Right forelimb (tissue), 1 donor: Measurements from ENCODE around the gene C6orf132.
"Not testable (repeated sequence)": the region's sequence is repeated elsewhere in the genome, so short reads cannot be mapped to it uniquely, and the experiment has no call there.

Experiments
- DNase-seq: peaks from one replicate; pipeline ENCODE4 v3.0.0-alpha.2; 2018

Gene C6orf132, protein sequence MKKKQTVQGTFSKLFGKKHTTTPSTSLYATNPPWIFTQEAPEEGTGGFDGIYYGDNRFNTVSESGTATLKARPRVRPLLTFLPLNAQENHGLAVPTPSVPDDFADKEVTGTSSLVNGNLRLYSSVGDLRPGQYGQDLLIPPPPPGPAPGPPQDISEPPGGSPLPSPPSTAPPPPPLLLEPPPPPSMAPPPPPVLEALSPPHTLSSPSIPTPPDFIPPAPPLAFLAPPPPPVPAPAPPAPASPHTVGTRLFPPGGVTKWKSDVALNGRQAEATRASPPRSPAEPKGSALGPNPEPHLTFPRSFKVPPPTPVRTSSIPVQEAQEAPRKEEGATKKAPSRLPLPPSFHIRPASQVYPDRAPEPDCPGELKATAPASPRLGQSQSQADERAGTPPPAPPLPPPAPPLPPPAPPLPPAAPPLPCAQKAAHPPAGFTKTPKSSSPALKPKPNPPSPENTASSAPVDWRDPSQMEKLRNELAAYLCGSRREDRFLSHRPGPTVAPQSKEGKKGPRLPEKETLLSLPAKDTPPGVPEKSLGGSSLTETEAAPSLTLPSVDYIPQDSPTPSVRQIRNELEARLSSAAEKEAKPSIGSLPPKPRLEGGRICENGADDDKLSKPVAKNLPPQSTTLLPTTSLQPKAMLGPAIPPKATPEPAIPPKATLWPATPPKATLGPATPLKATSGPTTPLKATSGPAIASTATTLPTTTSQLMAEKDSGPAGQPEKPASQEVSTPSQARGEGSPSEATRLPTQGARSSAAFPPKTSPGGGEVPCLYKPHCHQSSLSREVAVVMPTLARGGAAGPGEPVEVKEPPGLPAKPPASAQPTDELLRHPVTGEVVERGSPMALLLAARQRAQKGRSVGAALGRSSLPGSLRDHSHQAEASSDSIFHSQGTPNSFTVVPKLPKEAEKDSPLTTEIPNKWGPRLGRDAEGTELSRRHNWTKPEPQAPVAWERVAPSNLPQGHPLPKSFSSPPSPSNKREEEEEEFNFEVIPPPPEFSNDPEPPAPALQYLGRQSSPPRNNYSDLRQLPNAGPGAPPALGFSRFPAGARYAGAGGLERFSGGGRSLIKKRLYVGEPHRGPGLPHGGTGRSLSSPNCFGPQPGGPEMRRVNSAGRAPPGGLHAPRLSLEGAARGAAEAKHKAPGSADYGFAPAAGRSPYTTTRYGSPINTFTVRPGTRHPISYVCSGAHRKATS

DNA sequence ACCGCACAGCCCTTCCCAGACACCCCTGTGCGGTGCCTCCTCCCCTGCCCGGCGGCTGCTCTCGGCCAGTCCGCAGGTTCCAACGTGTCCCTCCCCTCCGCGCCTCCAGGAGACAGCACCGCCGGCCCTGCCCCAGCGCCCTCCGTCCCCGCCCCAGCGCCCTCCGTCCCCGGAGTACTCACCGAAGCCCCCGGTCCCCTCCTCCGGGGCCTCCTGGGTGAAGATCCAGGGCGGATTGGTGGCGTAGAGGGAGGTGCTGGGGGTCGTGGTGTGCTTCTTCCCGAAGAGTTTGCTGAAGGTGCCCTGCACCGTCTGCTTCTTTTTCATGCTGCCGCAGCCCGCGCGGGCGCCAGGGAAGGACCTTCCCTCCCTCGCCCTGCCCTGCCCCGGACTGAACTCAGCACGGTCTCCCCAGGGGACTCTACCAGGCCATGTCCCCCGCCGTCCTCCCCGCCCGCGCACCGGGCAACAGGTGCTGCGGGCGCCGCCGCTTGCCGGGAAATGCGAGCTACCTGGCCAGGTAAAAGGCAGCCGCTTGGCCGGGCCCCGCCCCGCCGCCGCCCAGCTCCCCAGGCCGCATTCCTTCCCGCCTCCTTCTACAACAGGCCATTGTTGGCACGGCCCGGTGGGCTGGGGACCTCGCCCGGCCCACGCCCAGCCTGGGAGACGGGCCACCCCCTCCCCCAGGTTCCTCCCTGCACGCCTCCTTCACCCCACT lies at the start of gene C6orf132:
TSS of gene C6orf132 (minus strand) at position 503 of the 718 bp plus-strand sequence. CDS start at position 327, 176 bp downstream.
- no peak for DNase-seq

DNA sequence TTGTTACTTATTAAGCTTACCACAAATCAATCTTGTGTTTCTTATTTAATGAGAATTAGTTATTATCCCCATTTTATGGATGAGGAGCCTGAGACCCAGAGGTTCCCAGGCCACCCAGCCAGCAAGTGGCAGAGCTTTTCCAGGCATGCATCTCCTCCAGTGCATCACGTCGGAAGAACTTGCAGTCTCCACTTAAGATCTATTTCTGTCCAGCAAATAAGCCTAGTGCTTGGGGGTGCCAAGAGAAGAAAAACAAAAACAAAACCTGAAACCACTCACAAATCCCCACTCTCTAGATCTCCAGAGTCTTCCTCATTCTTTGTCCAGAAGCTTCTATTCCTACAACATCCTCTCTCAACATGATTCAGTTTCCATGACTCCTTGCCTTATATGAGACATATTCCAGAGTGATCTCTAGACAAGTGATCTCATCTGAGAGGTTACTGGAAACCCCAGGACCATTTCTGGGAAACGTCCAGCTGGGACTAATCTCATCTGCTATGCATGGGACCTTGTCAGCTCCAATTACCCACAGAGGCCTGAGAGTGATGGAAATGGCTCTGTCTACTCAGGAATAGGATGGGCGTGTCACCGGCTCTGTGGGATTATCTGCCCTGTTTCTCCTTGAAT lies 48.2 kb upstream of the C6orf132 start:
- no peak for DNase-seq

DNA sequence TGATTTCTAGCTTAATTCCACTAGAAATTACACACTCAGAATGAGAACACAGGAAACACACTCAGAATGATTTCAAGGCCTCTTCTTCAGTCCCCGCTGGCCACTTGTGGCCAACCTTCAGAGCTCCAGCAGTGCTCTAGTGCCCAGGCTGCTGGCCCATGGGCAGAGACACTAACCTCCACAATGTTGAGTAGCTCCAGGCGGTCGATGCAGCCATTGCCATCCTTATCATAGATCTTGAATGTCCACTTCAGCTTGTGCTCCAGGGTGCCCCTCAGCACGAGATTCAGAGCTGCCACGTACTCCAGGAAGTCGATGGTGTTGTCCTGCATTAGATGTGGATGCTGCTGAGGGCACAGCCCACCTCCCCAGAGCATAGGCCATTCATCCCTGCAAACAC lies 46.0 kb upstream of the C6orf132 start:
- no peak for DNase-seq

DNA sequence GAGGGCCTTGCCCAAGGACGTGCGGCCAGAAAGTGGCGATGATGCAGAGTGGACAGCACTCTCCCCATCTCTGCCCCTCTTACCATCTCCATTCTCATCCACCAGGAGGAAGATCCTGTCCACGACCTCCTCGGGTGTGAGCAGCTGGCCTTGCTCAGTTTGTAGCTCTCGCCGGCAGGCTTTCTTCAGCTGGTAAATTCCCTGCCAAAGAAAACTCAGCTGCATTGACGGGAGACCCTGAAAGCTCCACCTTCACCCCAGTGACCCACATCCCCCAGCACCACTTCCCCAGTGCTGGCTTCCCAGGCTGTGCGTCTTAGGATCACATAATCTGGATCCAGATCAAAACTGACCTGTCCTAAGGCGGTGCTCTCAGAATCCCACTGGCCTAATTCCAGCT lies 43.2 kb upstream of the C6orf132 start:
- DNase-seq = no peak

DNA sequence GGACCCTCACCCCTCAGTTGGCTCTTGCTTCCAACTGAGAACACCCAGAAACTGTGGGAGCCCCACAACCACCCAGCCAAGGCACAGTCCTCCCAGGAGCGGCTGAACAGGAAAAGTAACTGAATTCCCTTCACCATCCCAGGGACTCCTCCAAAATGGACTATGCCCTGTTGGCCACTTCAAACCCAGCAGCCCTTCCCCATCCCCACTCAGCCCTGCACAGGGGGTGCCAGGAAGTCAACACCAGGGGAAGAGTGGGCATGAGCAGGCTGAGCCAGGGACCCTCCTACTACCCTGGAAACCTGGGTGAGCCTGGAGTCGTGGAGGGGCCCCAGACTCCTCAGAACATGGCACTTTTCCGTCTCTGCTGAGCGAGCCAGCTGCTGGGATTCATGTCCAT lies 42.1 kb upstream of the C6orf132 start:
- DNase-seq = no peak

- no peak for DNase-seq
Measured at GRCh38 chr6:42182101-42182500, 39.7 kb upstream of the C6orf132 start.

GRCh38 chr6:42179945-42180313 lies 37.5 kb upstream of the C6orf132 start:
- DNase-seq = no peak

DNA sequence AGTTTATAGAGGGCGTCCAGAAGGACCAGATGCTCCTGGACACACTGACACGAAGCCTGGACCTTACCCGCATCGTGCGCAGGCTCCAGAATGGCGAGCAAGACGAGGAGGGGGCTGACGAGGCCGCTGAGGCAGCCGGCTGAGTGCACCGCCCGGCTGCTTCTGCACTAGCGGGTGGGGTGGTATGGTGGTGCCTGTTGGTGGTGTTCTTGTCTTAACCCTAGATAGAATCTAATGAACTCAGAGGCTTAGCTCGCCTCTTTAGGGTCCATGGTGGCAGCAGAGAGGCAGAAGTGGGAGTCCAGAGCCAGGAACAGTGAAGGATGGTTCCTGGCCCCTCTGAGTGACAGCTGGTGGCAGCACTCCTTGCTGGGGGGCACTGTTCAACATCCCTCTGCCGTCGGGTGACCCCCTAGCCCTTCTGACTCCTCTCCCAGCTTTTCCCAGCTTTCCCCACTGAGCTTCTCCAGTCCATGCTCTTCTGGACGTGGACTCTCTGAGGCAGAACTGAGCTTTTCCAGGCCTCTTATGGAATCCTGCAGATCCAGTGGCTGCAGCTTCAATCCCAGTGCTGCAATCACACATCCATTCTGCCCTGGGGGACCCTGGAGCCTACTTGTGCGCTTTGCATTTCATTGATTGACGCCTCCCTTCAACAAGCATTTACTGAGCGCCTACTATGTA lies 37.0 kb upstream of the C6orf132 start:
- DNase-seq = no peak

DNA sequence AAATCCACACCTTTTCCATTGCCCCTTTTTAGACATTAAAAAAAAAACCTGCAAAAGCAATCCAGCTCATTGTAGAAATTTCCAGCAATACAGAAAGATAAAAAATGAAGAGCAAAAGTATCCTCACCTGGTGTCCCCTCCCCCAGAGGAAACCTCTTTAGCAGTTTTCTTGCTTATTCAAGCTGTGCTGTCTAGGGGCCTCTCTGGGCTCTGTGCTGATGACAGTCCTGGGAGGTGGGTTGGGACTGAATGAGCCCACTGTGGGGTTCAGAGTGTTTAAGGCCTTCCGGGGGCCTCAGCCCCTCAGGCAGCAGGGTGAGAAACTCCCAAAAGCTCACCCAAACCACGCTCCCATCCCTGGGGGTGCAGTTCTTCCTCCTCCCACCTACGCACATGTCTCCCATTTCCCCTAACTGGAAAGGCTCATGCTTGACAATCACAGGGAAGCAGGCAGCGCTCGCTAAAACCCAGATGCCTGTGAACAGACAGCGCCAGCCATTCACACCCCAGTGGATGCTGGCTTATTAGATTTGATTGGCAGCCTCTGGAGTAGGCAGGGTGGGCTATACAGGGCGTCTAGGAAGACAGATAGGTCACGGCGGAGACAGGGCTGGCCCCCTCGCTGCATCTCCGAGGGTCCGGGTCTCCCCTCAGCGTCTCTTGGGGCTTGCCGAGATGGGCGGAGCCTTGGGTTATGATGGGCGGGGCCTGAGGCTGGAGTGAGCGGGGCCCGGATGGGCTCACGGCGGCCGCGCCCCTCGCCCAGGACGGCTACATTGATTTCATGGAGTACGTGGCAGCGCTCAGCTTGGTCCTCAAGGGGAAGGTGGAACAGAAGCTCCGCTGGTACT lies 35.3 kb upstream of the C6orf132 start:
- peak; percentile 50 for DNase-seq

- DNase-seq = no peak
Measured at GRCh38 chr6:42176981-42177380, 34.6 kb upstream of the C6orf132 start.

DNA sequence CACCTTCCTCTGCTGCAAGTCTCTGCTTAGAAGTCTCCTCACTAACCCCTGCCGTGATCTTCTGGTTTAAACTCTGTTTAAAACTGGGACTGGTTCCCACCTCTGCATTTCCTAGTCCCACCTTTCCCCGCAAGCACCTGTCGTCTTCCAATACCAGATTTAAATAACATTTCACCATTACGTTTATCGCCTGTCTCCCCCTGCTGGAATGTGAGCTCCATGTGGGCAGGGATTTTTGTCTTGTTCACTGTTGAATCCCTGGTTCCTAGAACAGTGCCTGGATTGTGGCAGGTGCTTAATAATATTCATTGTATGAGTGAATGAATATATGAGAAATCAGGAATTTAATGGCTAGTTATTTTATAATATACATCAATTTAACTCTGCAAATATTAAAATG lies 33.4 kb upstream of the C6orf132 start:
- no peak for DNase-seq

- DNase-seq = no peak
Measured at GRCh38 chr6:42173101-42173500, 30.7 kb upstream of the C6orf132 start, which contains the start of gene GUCA1A. TSS of gene GUCA1A (plus strand) at chr6:42173364. CDS start at chr6:42173614, 250 bp downstream.

- no peak for DNase-seq
Measured at GRCh38 chr6:42171813-42172581, 29.6 kb upstream of the C6orf132 start.

DNA sequence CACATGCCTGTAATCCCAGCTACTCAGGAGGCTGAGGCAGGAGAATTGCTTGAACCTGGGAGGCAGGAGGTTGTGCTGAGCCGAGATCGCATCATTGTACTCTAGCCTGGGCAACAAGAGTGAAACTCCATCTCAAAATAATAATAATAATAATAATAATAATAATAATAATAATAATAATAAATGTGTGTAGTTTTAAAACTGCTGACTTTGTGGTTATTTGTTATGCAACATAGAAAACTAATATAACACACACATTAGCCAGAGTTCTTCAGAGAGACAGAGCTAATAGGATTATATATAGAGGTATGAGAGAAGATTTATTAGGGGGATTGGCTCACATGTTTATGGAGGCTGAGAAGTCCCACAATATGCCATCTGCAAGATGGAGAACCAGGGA lies 27.4 kb upstream of the C6orf132 start:
- not testable (repeated sequence) for DNase-seq

DNA sequence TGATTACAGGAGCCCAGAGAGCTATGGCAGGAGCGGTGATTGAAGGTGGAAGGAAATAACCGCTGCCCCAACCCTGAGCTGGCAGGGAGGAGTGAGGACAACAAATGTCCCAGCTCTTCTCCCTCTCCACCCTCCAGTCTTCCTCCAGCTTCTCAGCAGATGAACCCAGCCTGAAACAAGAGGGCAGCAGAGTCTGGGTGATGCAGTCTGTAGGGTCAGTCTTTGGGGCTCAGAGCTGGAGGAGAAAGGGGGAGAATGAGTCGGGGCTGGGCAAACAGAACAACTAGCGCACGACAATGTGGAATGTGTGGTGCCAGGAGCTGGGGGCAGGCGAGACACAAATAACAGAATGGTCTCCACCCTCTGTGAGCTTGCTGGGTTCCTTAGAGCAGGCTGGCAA lies 26.2 kb upstream of the C6orf132 start:
- no peak for DNase-seq

GRCh38 chr6:42166444-42167141 lies 24.2 kb upstream of the C6orf132 start:
- DNase-seq = peak; percentile 85

GRCh38 chr6:42165016-42165415 lies 22.6 kb upstream of the C6orf132 start:
- no peak for DNase-seq

GRCh38 chr6:42163981-42164380 lies 21.6 kb upstream of the C6orf132 start:
- DNase-seq = no peak

GRCh38 chr6:42162812-42163211 lies 20.4 kb upstream of the C6orf132 start:
- no peak for DNase-seq
